GM21528 (cell line): ENCODE data around the gene MCF2L2.
"Not testable (repeated sequence)": the region's sequence is repeated elsewhere in the genome, so short reads cannot be mapped to it uniquely, and the experiment has no call there.

Experiments used
- ATAC-seq: cut with Tn5 transposase; IDR thresholded peaks from one replicate; pipeline ENCODE4 v1.9.1; 2021; ENCODE audit warnings: mild to moderate bottlenecking, moderate library complexity; ENCODE audit not compliant: unreplicated experiment, low FRiP score

MCF2L2 gene

DNA sequence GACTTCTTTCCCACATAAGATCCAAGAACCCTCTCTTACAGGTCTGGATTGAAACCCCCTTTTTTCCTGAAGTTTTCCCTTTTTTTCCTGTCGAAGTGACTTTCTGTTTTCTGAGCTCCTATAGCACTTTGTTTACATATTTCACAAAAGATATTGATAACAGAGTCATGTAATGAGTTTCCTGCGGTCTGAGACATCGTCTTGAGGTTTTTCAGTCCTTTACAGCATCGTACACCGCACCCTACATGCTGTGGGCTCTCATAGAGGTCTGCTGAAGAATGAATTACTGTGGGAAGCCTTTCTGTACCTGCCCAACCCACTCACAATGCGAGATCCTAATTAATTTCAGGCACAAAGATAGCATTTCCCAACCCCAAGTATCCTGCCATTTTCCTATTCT lies 53.1 kb downstream of the MCF2L2 start:
- ATAC-seq, result no peak

DNA sequence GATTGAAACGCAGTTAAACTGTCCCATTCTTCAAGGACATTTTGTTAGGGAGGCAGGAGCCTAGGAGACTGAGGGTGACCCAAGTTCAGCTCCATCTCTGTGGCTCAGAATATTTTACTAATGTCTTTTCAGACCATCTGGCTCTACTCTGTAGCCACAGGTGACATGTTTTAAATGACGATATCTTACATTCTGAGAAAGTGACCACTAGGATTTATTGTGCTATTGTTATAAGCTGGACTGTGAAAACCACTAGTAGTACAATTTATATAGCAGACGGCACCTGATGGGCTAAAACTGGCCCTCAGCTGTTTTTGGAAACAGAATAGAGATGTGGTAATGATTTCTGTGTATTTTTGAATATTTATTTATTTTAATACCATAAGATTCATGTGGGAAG lies 55.5 kb downstream of the MCF2L2 start:
- ATAC-seq, result no peak

- not testable (repeated sequence) for ATAC-seq
These were observed 56.8 kb downstream of the MCF2L2 start for GRCh38 chr3:183371600-183371968.

DNA sequence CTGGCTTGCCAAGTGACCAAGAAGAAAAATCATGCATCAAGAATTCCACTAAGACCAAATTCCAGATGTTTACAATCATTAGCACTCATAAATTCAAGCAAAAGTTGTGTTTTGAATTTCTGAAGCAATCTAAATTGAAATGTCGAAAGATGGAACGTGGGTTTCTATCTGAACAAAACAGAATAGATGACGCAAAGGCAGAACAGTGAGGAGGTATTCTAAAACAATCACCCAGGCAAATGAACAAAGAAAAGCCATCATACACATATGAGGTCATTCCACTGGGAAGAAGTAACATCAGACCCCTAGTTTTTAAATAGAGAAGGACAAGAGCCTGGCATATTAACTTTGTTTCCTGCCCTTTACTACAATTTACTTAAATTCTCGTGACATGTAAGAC lies 58.0 kb downstream of the MCF2L2 start:
- ATAC-seq, result no peak

DNA sequence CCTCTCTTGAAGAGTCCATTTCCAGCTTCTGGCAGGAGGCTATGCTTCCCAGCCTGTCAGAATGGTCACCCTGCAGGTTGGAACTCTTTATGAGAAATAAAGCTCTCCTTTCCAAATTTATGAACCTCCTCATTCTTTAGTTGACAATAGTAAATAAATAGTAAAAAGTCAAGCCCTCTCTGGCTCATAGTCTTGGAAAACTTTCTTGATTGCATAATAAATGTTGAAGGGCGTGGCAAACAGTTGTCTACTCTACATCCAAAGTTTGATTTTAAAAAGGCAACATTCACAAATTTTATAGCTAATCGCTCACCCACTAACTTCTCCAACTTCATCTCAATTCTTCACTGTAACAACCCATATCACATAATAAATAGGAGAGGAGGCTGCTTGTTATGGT lies 58.8 kb downstream of the MCF2L2 start:
- ATAC-seq, result no peak

DNA sequence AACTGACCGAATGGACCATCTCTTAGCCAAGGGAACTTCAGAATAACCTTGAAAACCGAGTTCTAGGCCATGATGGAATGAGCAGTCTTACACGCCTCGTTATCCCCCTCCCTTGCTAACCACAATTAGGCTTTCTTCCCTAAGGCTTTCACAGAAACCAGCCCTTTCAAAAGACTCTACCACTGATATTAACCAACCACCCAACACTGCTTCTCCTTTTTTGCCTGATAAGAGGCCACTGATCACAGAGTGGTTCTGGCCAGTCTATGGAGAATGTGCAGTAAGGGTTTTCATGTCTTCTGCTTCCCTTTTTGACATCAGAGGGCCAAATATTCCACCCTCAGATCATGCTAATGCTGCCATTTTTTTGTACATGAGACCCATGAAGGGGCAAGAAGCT lies 59.3 kb downstream of the MCF2L2 start:
- no peak for ATAC-seq

- ATAC-seq, result no peak
These were observed 67.3 kb downstream of the MCF2L2 start for GRCh38 chr3:183360971-183361624.

DNA sequence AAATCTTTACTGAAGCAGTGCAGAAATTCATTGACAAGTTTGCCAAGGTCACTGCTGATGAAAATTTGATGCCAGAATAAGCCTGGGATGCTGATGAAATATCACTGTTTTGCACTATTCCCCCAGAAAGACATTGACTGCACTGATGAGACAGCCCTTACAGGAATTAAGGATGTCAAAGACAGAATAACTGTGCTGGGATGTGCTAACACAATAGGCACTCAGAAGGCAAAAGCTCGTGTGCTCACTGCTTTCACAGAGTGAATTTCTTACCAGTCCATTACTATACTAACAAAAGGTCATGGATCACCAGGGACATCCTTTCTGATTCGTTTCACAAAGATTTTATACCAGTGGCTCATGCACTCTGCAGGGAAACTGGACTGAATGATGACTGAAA lies 69.4 kb downstream of the MCF2L2 start:
- no peak for ATAC-seq

DNA sequence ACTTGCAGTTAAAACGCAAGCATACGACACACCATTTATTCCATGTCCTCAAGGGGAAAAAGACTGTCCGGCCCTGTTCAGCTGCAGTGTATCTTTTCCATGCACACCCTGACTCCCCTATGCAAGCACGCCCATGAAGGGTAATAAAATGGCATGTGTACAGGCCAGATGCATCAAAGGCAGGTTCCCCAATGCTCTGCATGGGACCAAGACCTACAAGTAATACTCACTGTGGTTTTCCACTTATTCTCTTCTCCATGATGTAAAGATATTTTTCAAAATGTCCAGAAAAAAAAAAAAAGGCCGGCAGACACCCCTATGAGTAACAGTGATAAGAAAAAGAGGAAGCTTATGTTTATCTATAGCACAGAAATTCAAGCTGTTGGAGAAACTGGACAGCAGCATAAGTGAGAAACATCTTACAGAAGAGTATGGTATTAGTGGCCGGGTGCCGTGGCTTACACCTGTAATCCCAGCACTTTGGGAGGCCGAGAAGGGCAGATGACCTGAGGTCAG lies 70.8 kb downstream of the MCF2L2 start:
- no peak for ATAC-seq

DNA sequence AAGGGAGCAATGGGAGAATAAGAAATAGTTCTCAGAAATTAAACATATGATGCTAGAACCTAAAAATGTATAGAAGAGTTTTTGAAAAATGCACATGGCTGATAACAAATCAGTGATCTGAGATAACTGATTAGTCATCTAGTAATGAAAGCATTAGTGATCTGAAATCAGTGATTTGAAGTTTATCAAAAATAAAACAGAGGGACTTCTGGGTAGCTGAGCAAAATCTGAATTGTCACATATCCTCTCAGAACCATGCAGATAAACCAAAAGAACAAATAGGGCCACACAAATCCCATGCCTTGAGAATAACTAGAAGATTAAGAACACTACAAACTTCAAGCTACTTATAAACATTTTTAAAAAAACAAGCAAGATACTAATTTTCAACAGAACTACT lies 71.5 kb downstream of the MCF2L2 start:
- ATAC-seq, result no peak

- no peak for ATAC-seq
These were observed 73.5 kb downstream of the MCF2L2 start for GRCh38 chr3:183354874-183355273.

GRCh38 chr3:183354325-183354831 lies 74.0 kb downstream of the MCF2L2 start:
- no peak for ATAC-seq

- no peak for ATAC-seq
These were observed 75.0 kb downstream of the MCF2L2 start for GRCh38 chr3:183353421-183353820.

- no peak for ATAC-seq
These were observed 78.3 kb downstream of the MCF2L2 start for GRCh38 chr3:183350164-183350563.

GRCh38 chr3:183349421-183350157 lies 78.8 kb downstream of the MCF2L2 start:
- ATAC-seq, result no peak

GRCh38 chr3:183342824-183343223 lies 85.6 kb downstream of the MCF2L2 start:
- ATAC-seq, result no peak

DNA sequence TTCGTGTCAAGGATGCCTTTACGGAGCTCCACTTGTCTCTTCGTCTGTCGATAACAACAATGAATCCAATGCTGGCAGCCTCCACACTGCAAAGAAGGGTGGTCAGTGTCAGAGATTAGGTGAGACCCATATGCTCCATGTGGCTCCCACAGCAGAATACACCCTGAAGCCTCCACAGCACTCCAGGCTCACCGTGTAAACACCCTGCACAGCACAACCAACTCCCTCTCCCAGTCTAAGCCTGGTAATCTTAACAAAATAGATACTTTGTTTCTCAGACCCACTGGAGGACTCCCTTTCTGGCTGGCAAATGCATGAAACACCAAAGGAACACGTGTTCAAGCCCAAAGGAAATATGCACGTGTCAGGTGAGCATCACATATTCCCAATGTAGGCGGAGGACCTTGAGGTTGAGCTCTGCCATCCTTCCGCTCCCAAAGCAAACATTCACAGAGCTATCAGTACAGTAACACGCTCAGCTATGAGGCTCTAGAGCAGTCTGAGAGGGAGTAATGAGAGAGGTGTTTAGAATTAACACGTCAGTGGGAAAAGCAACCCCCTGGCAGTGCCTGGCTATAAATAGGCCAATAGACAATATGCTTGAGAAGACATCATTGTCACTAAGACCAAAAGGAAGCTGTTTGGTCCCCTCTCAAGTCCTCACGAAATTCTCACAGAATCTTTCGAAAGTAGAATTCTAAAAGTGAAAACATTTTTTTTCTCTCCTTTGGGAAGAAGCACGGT lies 86.7 kb downstream of the MCF2L2 start:
- ATAC-seq, result no peak

DNA sequence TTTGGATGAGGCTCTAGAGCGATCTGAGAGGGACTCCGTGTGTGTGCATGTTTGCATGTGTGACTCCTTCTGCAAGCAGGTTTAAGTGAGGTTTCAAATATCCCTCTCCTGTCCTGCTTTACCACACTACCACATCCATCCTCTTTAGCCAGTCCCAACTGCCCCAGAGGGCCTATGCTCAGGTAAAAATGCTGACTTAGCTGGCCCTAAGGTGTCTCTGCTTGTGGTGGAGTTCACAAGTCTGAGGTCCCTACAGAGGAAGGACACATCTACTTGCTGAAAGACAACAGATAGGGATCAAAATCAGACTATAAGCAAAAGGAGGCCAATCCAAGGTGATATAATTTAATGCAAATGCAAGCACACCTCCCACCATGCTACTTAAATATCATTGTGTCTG lies 88.2 kb downstream of the MCF2L2 start:
- no peak for ATAC-seq

- no peak for ATAC-seq
These were observed 88.8 kb downstream of the MCF2L2 start for GRCh38 chr3:183339461-183340086.

- no peak for ATAC-seq
These were observed 89.9 kb downstream of the MCF2L2 start for GRCh38 chr3:183338520-183338919.

DNA sequence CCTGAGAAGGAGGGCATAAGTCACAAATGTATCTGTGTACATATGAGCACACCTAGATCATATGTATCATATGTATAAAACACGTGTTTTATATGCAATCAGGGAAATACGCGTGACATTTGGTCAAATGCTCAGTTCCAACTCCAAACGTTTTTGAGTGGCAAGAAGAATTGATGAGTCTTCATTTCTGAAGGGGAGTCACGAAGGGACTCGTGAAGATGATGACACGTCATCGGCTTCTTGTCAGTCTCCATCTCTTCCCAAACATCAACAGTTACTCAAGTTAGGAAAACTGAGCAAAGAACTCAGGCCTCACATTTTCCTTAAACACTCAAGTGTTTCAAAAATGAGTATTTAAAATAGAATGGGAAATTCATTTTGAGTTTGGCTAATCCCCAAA lies 95.9 kb downstream of the MCF2L2 start:
- no peak for ATAC-seq
